Neural progenitor cell (in vitro differentiated cells): Measurements from ENCODE around the gene HEG1. TPM values are rescaled to one million over a fixed set of nuclear protein-coding genes. Genes with fewer than 3 reads are reported as not detected.

Source experiments
- DNase-seq: peaks from one replicate; pipeline ENCODE4 v3.0.0-alpha.2; 2016; ENCODE audit warnings: low spot score
- H2AFZ ChIP-seq: fragments of 200-600 bp; sonication (generic); replicated peaks from 2 replicates; pipeline ENCODE4 v1.6.1; 2016; ENCODE audit warnings: antibody characterized with exemption
- H3F3A ChIP-seq: fragments of 200-600 bp; sonication (generic); 2 replicates; pipeline ENCODE4 v1.6.1; 2016; ENCODE audit warnings: antibody characterized with exemption, low read depth
- H3K27ac ChIP-seq: fragments of 200-600 bp; sonication (generic); 2 replicates; pipeline ENCODE4 v1.5.1; 2016; ENCODE audit warnings: mild to moderate bottlenecking
- H3K27me3 ChIP-seq: fragments of 200-600 bp; sonication (generic); 2 replicates; pipeline ENCODE4 v1.6.1; 2016; ENCODE audit warnings: mild to moderate bottlenecking, moderate library complexity
- H3K36me3 ChIP-seq: fragments of 200-600 bp; sonication (generic); 2 replicates; pipeline ENCODE4 v1.5.1; 2016
- H3K4me1 ChIP-seq: fragments of 200-600 bp; sonication (generic); 2 replicates; pipeline ENCODE4 v1.6.1; 2016; ENCODE audit warnings: mixed run types
- H3K4me2 ChIP-seq: fragments of 200-600 bp; sonication (generic); 2 replicates; pipeline ENCODE4 v1.6.1; 2016
- H3K4me3 ChIP-seq: fragments of 200-600 bp; sonication (generic); 2 replicates; pipeline ENCODE4 v1.5.1; 2016
- H3K79me2 ChIP-seq: fragments of 200-600 bp; sonication (generic); 2 replicates; pipeline ENCODE4 v1.6.1; 2016; ENCODE audit warnings: low read depth
- H3K9ac ChIP-seq: fragments of 200-600 bp; sonication (generic); 2 replicates; pipeline ENCODE4 v1.6.1; 2016
- H3K9me3 ChIP-seq: fragments of 200-600 bp; sonication (generic); 2 replicates; pipeline ENCODE4 v1.5.1; 2016; ENCODE audit warnings: low read depth
- H4K20me1 ChIP-seq: fragments of 200-600 bp; sonication (generic); 2 replicates; pipeline ENCODE4 v1.6.1; 2016; ENCODE audit warnings: low read depth
- H3K27ac Mint-ChIP-seq: 3 replicates; pipeline ENCODE4 v1.8.0; 2021; ENCODE audit warnings: mixed read lengths
- H3K27me3 Mint-ChIP-seq: 2 replicates; pipeline ENCODE4 v1.8.0; 2022; ENCODE audit warnings: low read depth, mild to moderate bottlenecking, inconsistent platforms, moderate library complexity, mixed read lengths; ENCODE audit not compliant: insufficient read depth
- H3K36me3 Mint-ChIP-seq: 3 replicates; pipeline ENCODE4 v1.8.0; 2021; ENCODE audit warnings: mixed read lengths
- H3K4me1 Mint-ChIP-seq: 3 replicates; pipeline ENCODE4 v1.8.0; 2021; ENCODE audit warnings: mixed read lengths
- H3K4me3 Mint-ChIP-seq: 3 replicates; pipeline ENCODE4 v1.8.0; 2021; ENCODE audit warnings: mild to moderate bottlenecking, moderate library complexity, mixed read lengths
- H3K9me3 Mint-ChIP-seq: 3 replicates; pipeline ENCODE4 v1.8.0; 2020; ENCODE audit warnings: mixed read lengths
- EZH2 ChIP-seq: fragments of 200-600 bp; sonication (generic); IDR thresholded peaks from 2 replicates; pipeline ENCODE4 v1.6.1; 2017; ENCODE audit warnings: antibody characterized with exemption, mild to moderate bottlenecking, moderate library complexity
- EZH2phosphoT487 ChIP-seq: fragments of 200-600 bp; sonication (generic); IDR thresholded peaks from 2 replicates; pipeline ENCODE4 v1.6.1; 2017; ENCODE audit warnings: antibody characterized with exemption
- small RNA-seq: library from RNA; depleted of rRNA; stranded (forward); fragments of <200 nt; gene quantifications from one replicate; pipeline ENCODE3, GENCODE V24; 2015
- total RNA-seq: library from RNA; depleted of rRNA; stranded (reverse); fragments of >200 nt; gene quantifications from 2 replicates; pipeline ENCODE4 v1.2.3, GENCODE V29; 2015; ENCODE audit warnings: low replicate concordance
- TF ChIP-seq, protein P1 (sequence below): fragments of 200-600 bp; sonication (generic); IDR thresholded peaks from 2 replicates; pipeline ENCODE4 v1.5.1; 2017; ENCODE audit warnings: antibody characterized with exemption, mild to moderate bottlenecking

HEG1 gene
- total RNA-seq, 1 donor from 2014 or later = 11.4 TPM

DNA sequence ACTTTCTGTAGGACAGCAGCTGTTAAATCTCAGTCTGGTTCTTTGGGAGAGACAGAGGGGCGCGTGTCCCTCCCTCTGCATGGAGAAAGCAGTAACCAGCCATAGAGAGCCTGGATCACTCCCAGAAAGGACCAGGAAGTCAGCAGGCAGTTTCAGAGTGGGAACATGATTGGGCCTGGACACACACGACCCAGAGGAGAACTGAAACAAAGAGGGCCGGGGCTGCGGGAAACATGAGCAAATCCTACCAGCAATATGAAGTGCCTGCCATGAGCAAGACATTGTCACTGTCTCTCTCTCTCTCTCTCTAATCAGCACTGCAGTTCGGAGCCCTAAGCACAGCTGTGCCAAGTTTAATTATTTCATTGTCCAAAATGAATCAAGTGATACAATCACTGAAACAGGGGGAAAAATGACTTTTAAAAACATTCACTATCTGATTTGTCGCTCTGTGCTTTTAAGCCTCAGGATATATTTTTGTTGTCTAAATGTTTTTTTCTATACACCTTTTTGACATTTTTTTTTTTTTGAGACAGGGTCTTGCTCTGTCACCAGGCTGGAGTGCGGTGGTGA lies 138.9 kb downstream of the HEG1 start:
- Mint-ChIP-seq H3K27me3 (peaks cover 5% of the 10 kb centered on the region), H3K36me3 (no peaks in the 10 kb centered on the region), H3K4me3 (no peak overlapping the region), H3K27ac (no peak overlapping the region), H3K4me1 (peaks cover 6% of the 10 kb centered on the region), H3K9me3 (no peaks in the 10 kb centered on the region)
- H3K4me3 ChIP-seq = no peak overlapping the region
- H3K9ac ChIP-seq = no peak overlapping the region
- H3K27me3 ChIP-seq = no peaks in the 10 kb centered on the region
- no peaks in the 10 kb centered on the region for H4K20me1 ChIP-seq
- no peaks in the 10 kb centered on the region for H3K36me3 ChIP-seq
- no peaks in the 10 kb centered on the region for H3F3A ChIP-seq
- no peaks in the 10 kb centered on the region for H3K9me3 ChIP-seq
- TF ChIP-seq, protein P1, sequence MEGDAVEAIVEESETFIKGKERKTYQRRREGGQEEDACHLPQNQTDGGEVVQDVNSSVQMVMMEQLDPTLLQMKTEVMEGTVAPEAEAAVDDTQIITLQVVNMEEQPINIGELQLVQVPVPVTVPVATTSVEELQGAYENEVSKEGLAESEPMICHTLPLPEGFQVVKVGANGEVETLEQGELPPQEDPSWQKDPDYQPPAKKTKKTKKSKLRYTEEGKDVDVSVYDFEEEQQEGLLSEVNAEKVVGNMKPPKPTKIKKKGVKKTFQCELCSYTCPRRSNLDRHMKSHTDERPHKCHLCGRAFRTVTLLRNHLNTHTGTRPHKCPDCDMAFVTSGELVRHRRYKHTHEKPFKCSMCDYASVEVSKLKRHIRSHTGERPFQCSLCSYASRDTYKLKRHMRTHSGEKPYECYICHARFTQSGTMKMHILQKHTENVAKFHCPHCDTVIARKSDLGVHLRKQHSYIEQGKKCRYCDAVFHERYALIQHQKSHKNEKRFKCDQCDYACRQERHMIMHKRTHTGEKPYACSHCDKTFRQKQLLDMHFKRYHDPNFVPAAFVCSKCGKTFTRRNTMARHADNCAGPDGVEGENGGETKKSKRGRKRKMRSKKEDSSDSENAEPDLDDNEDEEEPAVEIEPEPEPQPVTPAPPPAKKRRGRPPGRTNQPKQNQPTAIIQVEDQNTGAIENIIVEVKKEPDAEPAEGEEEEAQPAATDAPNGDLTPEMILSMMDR = no peak
- TF ChIP-seq EZH2phosphoT487 = no peak
- no peak for TF ChIP-seq EZH2
- H3K79me2 ChIP-seq = no peaks in the 10 kb centered on the region
- peak overlapping the region; percentile 43 for H2AFZ ChIP-seq
- no peak overlapping the region for H3K27ac ChIP-seq
- DNase-seq = no peak
- no peak overlapping the region for H3K4me2 ChIP-seq
- H3K4me1 ChIP-seq = no peaks in the 10 kb centered on the region

Small RNA genes within 50 kb of the gene (small RNA-seq; reads per million reads assigned to genes)
- not detected for gene RNA5SP137

Other genes starting within 250 kb of the HEG1 start
- 55.8 and 108 TPM in 2 replicates for gene ITGB5, start 168.6 kb downstream of the HEG1 start, total RNA-seq
- not detected in 2 replicates for gene MUC13, start 121.2 kb downstream of the HEG1 start, total RNA-seq
- 2.2 and 4.6 TPM in 2 replicates for gene SLC12A8, start 156.8 kb upstream of the HEG1 start, total RNA-seq